Measurements from ENCODE around the gene UIMC1. TPM values are rescaled to one million over a fixed set of nuclear protein-coding genes. Genes with fewer than 3 reads are reported as not detected.

Gene UIMC1
- total RNA-seq, 2 donors from 2014 or later: 46.6 to 50.8 TPM

DNA sequence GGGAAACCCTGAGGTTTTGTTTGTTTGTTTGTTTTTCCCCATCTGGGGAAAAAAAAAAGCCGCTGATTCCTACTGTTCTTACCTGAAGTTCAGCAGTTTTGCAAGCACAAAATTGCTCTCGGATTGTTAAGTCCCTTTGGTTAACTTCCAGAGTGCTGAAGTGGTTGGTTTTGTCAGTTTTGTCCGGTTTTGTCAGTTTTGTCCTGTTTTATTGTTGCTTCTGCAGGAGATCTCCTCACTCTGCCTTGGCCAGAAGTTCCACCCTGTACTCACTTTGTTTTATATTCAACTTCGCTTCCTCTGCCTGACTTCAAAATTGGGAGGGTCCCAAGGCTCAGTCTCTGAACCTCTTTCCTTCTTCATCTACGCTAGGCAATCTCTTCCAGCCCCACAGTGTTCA lies 30.3 kb upstream of the UIMC1 start:
- H3K9me3 Mint-ChIP-seq: no peaks in the 10 kb centered on the region
- peaks cover 10% of the 10 kb centered on the region for H3K4me1 Mint-ChIP-seq
- DNase-seq: no peak
- H3K4me1 ChIP-seq (ENCODE audit: control insufficient read depth, insufficient read depth, low read length): no peaks in the 10 kb centered on the region
- no peaks in the 10 kb centered on the region for H3K27me3 ChIP-seq (ENCODE audit: control insufficient read depth, insufficient read depth, low read length, poor library complexity, severe bottlenecking)
- WGBS, 2 experiments (ENCODE audit: insufficient coverage in 1 of 2, insufficient read length in 1 of 2): 90 to 92% methylated on average over 5 of the region's 5 CpGs
- H3K27ac ChIP-seq (ENCODE audit: low read depth, low read length): no peak overlapping the region
- H3K27ac Mint-ChIP-seq: no peak overlapping the region
- peaks cover 12% of the 10 kb centered on the region for H3K36me3 ChIP-seq (ENCODE audit: control insufficient read depth, insufficient read depth, low read length)
- no peak overlapping the region for H3K9ac ChIP-seq (ENCODE audit: extremely low read depth, low read length, poor library complexity, severe bottlenecking)
- H3K4me3 ChIP-seq (ENCODE audit: low read length): no peak overlapping the region
- no peaks in the 10 kb centered on the region for H3K9me3 ChIP-seq (ENCODE audit: control insufficient read depth, low read length)
- no peaks in the 10 kb centered on the region for H3K27me3 Mint-ChIP-seq (ENCODE audit: insufficient read depth)
- H3K4me3 Mint-ChIP-seq: no peak overlapping the region
- TF ChIP-seq, protein P1, sequence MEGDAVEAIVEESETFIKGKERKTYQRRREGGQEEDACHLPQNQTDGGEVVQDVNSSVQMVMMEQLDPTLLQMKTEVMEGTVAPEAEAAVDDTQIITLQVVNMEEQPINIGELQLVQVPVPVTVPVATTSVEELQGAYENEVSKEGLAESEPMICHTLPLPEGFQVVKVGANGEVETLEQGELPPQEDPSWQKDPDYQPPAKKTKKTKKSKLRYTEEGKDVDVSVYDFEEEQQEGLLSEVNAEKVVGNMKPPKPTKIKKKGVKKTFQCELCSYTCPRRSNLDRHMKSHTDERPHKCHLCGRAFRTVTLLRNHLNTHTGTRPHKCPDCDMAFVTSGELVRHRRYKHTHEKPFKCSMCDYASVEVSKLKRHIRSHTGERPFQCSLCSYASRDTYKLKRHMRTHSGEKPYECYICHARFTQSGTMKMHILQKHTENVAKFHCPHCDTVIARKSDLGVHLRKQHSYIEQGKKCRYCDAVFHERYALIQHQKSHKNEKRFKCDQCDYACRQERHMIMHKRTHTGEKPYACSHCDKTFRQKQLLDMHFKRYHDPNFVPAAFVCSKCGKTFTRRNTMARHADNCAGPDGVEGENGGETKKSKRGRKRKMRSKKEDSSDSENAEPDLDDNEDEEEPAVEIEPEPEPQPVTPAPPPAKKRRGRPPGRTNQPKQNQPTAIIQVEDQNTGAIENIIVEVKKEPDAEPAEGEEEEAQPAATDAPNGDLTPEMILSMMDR (conservative IDR thresholded peaks at IDR 0.05): no peak
- peaks cover 26% of the 10 kb centered on the region for H3K36me3 Mint-ChIP-seq (ENCODE audit: low read depth)

DNA sequence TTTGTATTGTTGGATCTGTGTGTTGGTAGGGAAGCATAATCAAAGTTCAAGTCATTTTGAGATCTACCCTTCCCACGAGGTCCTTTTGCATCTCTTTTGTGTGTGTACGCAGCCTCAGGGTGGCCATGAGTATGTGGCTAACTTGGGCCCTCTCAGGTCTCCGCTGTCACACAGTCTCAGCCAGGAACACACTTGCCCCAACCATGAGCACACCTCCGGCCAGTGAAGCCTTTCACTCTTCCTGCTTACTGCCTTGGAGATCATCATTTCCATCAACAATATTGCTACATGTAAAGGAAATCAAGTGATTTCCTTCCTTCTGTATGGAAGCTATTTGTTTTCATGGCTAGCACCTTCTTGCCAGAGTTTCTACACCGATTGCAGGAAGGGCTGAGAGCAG lies 29.9 kb upstream of the UIMC1 start:
- Mint-ChIP-seq H3K27me3 (ENCODE audit: insufficient read depth) (no peaks in the 10 kb centered on the region), H3K9me3 (no peaks in the 10 kb centered on the region), H3K36me3 (ENCODE audit: low read depth) (peaks cover 25% of the 10 kb centered on the region), H3K4me1 (peaks cover 10% of the 10 kb centered on the region), H3K4me3 (no peak overlapping the region), H3K27ac (peak overlapping the region; percentile 83)
- no peak overlapping the region for H3K9ac ChIP-seq (ENCODE audit: extremely low read depth, low read length, poor library complexity, severe bottlenecking)
- peaks cover 3% of the 10 kb centered on the region for H3K9me3 ChIP-seq (ENCODE audit: control insufficient read depth, low read length)
- TF ChIP-seq, protein P1 (conservative IDR thresholded peaks at IDR 0.05): no peak
- H3K27ac ChIP-seq (ENCODE audit: low read depth, low read length): peak overlapping the region; percentile 7
- peak; percentile 54 for DNase-seq
- 80 to 84% methylated on average over 3 to 5 of the region's 5 CpGs for WGBS, 2 experiments (ENCODE audit: insufficient coverage in 1 of 2, insufficient read length in 1 of 2)
- H3K27me3 ChIP-seq (ENCODE audit: control insufficient read depth, insufficient read depth, low read length, poor library complexity, severe bottlenecking): no peaks in the 10 kb centered on the region
- no peaks in the 10 kb centered on the region for H3K4me1 ChIP-seq (ENCODE audit: control insufficient read depth, insufficient read depth, low read length)
- H3K4me3 ChIP-seq (ENCODE audit: low read length): no peak overlapping the region
- H3K36me3 ChIP-seq (ENCODE audit: control insufficient read depth, insufficient read depth, low read length): peaks cover 8% of the 10 kb centered on the region

DNA sequence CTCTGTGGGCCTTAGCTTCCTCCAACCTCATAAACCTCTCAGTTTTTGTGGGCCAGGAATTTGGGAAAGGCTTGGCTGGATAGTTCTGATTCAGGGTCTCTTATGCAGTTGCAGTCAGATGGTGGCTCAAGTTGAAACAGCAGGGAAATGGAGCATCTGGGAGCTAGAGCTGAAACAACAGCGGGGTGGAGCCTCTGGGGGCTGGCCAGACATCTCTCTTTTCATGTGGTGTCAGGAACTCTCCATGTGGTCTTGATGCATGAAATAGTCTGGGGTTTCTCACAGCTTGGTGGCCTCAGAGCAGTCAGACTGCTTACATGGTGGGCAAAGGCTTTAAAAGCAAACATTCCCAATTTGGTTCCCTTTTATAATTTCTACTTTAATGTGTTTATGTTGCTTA lies 29.4 kb upstream of the UIMC1 start:
- H3K4me3 Mint-ChIP-seq: no peak overlapping the region
- 25 to 30% methylated on average over 1 of the region's 1 CpG for WGBS, 2 experiments (ENCODE audit: insufficient coverage in 1 of 2, insufficient read length in 1 of 2)
- Histone ChIP-seq H3K4me1 (ENCODE audit: control insufficient read depth, insufficient read depth, low read length) (no peaks in the 10 kb centered on the region), H3K4me3 (ENCODE audit: low read length) (no peak overlapping the region), H3K9ac (ENCODE audit: extremely low read depth, low read length, poor library complexity, severe bottlenecking) (no peak overlapping the region), H3K27me3 (ENCODE audit: control insufficient read depth, insufficient read depth, low read length, poor library complexity, severe bottlenecking) (no peaks in the 10 kb centered on the region), H3K9me3 (ENCODE audit: control insufficient read depth, low read length) (peaks cover 4% of the 10 kb centered on the region), H3K27ac (ENCODE audit: low read depth, low read length) (peak overlapping the region; percentile 55), H3K36me3 (ENCODE audit: control insufficient read depth, insufficient read depth, low read length) (peaks cover 3% of the 10 kb centered on the region)
- H3K36me3 Mint-ChIP-seq (ENCODE audit: low read depth): peaks cover 24% of the 10 kb centered on the region
- H3K4me1 Mint-ChIP-seq: peaks cover 10% of the 10 kb centered on the region
- H3K9me3 Mint-ChIP-seq: no peaks in the 10 kb centered on the region
- TF ChIP-seq, protein P1 (conservative IDR thresholded peaks at IDR 0.05): no peak
- peak; percentile 85 for DNase-seq
- no peaks in the 10 kb centered on the region for H3K27me3 Mint-ChIP-seq (ENCODE audit: insufficient read depth)
- H3K27ac Mint-ChIP-seq: peak overlapping the region; percentile 83
